MCF 10A (cell line): Measurements from ENCODE around the gene GDI1. TPM values are rescaled to one million over a fixed set of nuclear protein-coding genes. Genes with fewer than 3 reads are reported as not detected.

Experiments
- BruUV-seq: library from RNA; stranded (reverse); fragments of 400-500 nt; replicated peaks from 2 replicates; lab custom pipeline; 2021; lab: Mats Ljungman, UMichigan
- CTCF ChIA-PET: fragments of 300-600 bp; sonication (Branson Sonifier 250); formaldehyde crosslinking; extraction: SDS; loops from one replicate; lab custom pipeline; 2021; ENCODE audit warnings: antibody characterized with exemption, inconsistent platforms; lab: Yijun Ruan, JAX
- POLR2A ChIA-PET: fragments of 300-600, 350-650 bp; sonication (Branson Sonifier 250); formaldehyde crosslinking; extraction: SDS; loops from one replicate; lab custom pipeline; 2020; ENCODE audit warnings: antibody characterized with exemption, inconsistent platforms; lab: Yijun Ruan, JAX
- DNase-seq: peaks from one replicate; pipeline ENCODE4 v3.0.0-alpha.2; 2018; ENCODE audit not compliant: unreplicated experiment
- H3K27ac Mint-ChIP-seq: one replicate; pipeline ENCODE4 v1.8.0; 2022; ENCODE audit warnings: mild to moderate bottlenecking, low read depth, mixed read lengths; ENCODE audit not compliant: unreplicated experiment
- H3K27me3 Mint-ChIP-seq: one replicate; pipeline ENCODE4 v1.8.0; 2022; ENCODE audit warnings: mixed read lengths; ENCODE audit not compliant: insufficient read depth, unreplicated experiment
- H3K36me3 Mint-ChIP-seq: one replicate; pipeline ENCODE4 v1.8.0; 2022; ENCODE audit warnings: mild to moderate bottlenecking, moderate library complexity, mixed read lengths; ENCODE audit not compliant: insufficient read depth, unreplicated experiment
- H3K4me1 Mint-ChIP-seq: one replicate; pipeline ENCODE4 v1.8.0; 2022; ENCODE audit warnings: mixed read lengths; ENCODE audit not compliant: insufficient read depth, unreplicated experiment
- H3K4me3 Mint-ChIP-seq: one replicate; pipeline ENCODE4 v1.8.0; 2022; ENCODE audit warnings: mild to moderate bottlenecking, moderate library complexity, mixed read lengths; ENCODE audit not compliant: unreplicated experiment
- H3K9me3 Mint-ChIP-seq: one replicate; pipeline ENCODE4 v1.8.0; 2022; ENCODE audit warnings: mixed read lengths; ENCODE audit not compliant: unreplicated experiment
- CTCF ChIP-seq: fragments of 200-600 bp; IDR thresholded peaks from one replicate; pipeline ENCODE4 v1.8.0; 2022; ENCODE audit warnings: antibody characterized with exemption, mild to moderate bottlenecking; ENCODE audit not compliant: unreplicated experiment
- intact Hi-C: fragments of 100-400 bp; cut with micrococcal nuclease; formaldehyde crosslinking; loops from 2 replicates; pipeline ENCODE4 v1.14.1; 2022
- total RNA-seq: library from RNA; stranded (reverse); gene quantifications from 2 replicates; pipeline ENCODE4 v1.2.3, GENCODE V29; 2022

Gene GDI1
- total RNA-seq, 1 experiment from 2014 or later: 89.9 TPM

- Mint-ChIP-seq H3K4me3 (no peak overlapping the region), H3K27me3 (peaks cover 34% of the 10 kb centered on the region), H3K4me1 (no peaks in the 10 kb centered on the region), H3K27ac (no peak overlapping the region), H3K9me3 (no peaks in the 10 kb centered on the region), H3K36me3 (peaks cover 36% of the 10 kb centered on the region)
- ChIA-PET CTCF (interaction anchor here (0.5 kb wide), 1 partner anchor 28 kb away, joined by 3 read pairs; no protein-coding TSS in a partner anchor), POLR2A (interaction anchor here (0.5 kb wide), 1 partner anchor 49 kb away, joined by 3 read pairs; no protein-coding TSS in a partner anchor)
- no peak for TF ChIP-seq CTCF
- no TSS peak for BruUV-seq
- intact Hi-C loops: no loop called here
- DNase-seq: no peak
These were observed 11.5 kb downstream of the GDI1 start for GRCh38 chrX:154448484-154448883.

GRCh38 chrX:154449618-154450017 lies 12.7 kb downstream of the GDI1 start:
- no TSS peak for BruUV-seq
- Mint-ChIP-seq H3K4me1 (no peaks in the 10 kb centered on the region), H3K27ac (no peak overlapping the region), H3K36me3 (peaks cover 31% of the 10 kb centered on the region), H3K27me3 (peaks cover 44% of the 10 kb centered on the region), H3K9me3 (no peaks in the 10 kb centered on the region), H3K4me3 (no peak overlapping the region)
- ChIA-PET CTCF (no interaction called here), POLR2A (no interaction called here)
- TF ChIP-seq CTCF: no peak
- DNase-seq: no peak
- intact Hi-C loops: no loop called here

GRCh38 chrX:154450312-154450711 lies 13.4 kb downstream of the GDI1 start:
- no peak for TF ChIP-seq CTCF
- intact Hi-C loops: no loop called here
- Mint-ChIP-seq H3K4me1 (no peaks in the 10 kb centered on the region), H3K4me3 (no peak overlapping the region), H3K27ac (no peak overlapping the region), H3K36me3 (peaks cover 31% of the 10 kb centered on the region), H3K27me3 (peaks cover 50% of the 10 kb centered on the region), H3K9me3 (no peaks in the 10 kb centered on the region)
- ChIA-PET POLR2A (no interaction called here), CTCF (no interaction called here)
- no TSS peak for BruUV-seq
- no peak for DNase-seq

GRCh38 chrX:154452823-154453222 lies 15.9 kb downstream of the GDI1 start:
- intact Hi-C loops: no loop called here
- POLR2A ChIA-PET: no interaction called here

More at GRCh38 chrX:154452823-154453222, 15.9 kb downstream of the GDI1 start:
- TF ChIP-seq CTCF: no peak
- Mint-ChIP-seq H3K9me3 (no peaks in the 10 kb centered on the region), H3K4me3 (no peak overlapping the region), H3K27ac (no peak overlapping the region), H3K4me1 (peaks cover 6% of the 10 kb centered on the region), H3K27me3 (peaks cover 31% of the 10 kb centered on the region), H3K36me3 (peaks cover 30% of the 10 kb centered on the region)
- CTCF ChIA-PET: interaction anchor here (0.6 to 1.3 kb wide), 3 partner anchors 8 to 81 kb away, joined by 3 read pairs; no protein-coding TSS in a partner anchor
- no peak for DNase-seq
- no TSS peak for BruUV-seq
